Vagina (tissue), 2 donors: ENCODE data around the gene MEP1A. TPM values are rescaled to one million over a fixed set of nuclear protein-coding genes. Genes with fewer than 3 reads are reported as not detected.
A peak's percentile ranks its signal among the peaks of the same experiment; 100 is the strongest.

Source experiments
- DNase-seq, 2 donors: peaks; one replicate each; pipeline ENCODE4 v3.0.0-alpha.2; 2017; ENCODE audit errors: extremely low spot score in 2 of 2
- H3K27ac ChIP-seq: fragments of 200-600 bp; sonication (generic); one replicate; pipeline ENCODE4 v1.5.1; 2019
- H3K27me3 ChIP-seq: fragments of 200-600 bp; sonication (generic); one replicate; pipeline ENCODE4 v1.5.1; 2019
- H3K36me3 ChIP-seq, 2 donors: fragments of 200-600 bp; sonication (generic); one replicate each; pipeline ENCODE4 v1.5.1; 2017 to 2019
- H3K4me1 ChIP-seq: fragments of 200-600 bp; sonication (generic); one replicate; pipeline ENCODE4 v1.5.1; 2019
- H3K4me3 ChIP-seq, 2 donors: fragments of 200-600 bp; sonication (generic); 1 replicate in 1 of 2; 2 replicates in 1 of 2; pipeline ENCODE4 v1.5.1; 2016 to 2019
- H3K9me3 ChIP-seq: fragments of 200-600 bp; sonication (generic); one replicate; pipeline ENCODE4 v1.5.1; 2019
- POLR2A ChIP-seq, 2 donors: fragments of 450-650 bp; IDR thresholded peaks; one replicate each; pipeline ENCODE4 v1.6.1; 2017; ENCODE audit warnings: antibody characterized with exemption in 2 of 2, mild to moderate bottlenecking in 2 of 2, moderate library complexity in 2 of 2
- POLR2AphosphoS5 ChIP-seq, 2 donors: sonication (generic); formaldehyde crosslinking; IDR thresholded peaks; one replicate each; pipeline ENCODE4 v1.9.0; 2017; ENCODE audit warnings: antibody characterized with exemption in 2 of 2, mild to moderate bottlenecking in 2 of 2, low read depth in 1 of 2; ENCODE audit not compliant: insufficient read depth in 1 of 2
- intact Hi-C: fragments of 100-400 bp; cut with DNase I; formaldehyde crosslinking; loops from one replicate; pipeline ENCODE4 v1.15.1; 2023
- total RNA-seq: library from RNA; depleted of rRNA; stranded (reverse); fragments of >200 nt; gene quantifications from one replicate; pipeline ENCODE4 v1.2.3, GENCODE V29; 2016
- TF ChIP-seq, protein P1 (sequence below), 3 experiments: fragments of 450-650 bp in 2 of 3; fragments of 200-600 bp in 1 of 3; sonication (generic) in 1 of 3; IDR thresholded peaks; one replicate each; pipeline ENCODE4 v1.5.1; 2017 to 2019; ENCODE audit warnings: antibody characterized with exemption in 3 of 3, mild to moderate bottlenecking in 2 of 3, moderate library complexity in 2 of 3

MEP1A gene
- total RNA-seq, 1 donor from 2014 or later: not detected

- intact Hi-C loops: no loop called here
Observed at GRCh38 chr6:46808806-46809205, 15.6 kb downstream of the MEP1A start.

DNA sequence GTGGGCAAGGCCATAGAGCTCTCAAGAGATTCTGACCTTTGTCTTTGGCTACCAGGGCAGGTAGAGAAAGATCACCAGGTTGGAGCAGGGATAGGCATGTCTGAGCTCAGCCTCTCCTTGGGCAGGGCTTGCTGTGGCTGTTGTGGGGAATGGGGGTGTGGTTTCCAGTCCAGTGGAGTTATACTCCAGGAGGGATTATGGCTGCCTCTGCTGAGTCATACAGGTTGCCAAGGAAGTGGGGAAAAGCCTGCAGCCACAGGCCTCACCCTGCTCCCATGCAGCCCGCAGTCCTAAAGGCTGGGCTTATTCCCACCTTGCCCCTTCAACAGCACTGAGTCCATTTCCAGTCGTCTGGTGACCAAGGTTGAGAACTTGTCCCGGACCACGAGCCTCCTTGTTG is 21.9 kb downstream of the MEP1A start:
- intact Hi-C loops: no loop called here
- Histone ChIP-seq H3K36me3 (no peaks in the 10 kb centered on the region), H3K27ac (no peak overlapping the region), H3K4me3 (no peak overlapping the region), H3K27me3 (no peaks in the 10 kb centered on the region), H3K4me1 (no peaks in the 10 kb centered on the region), H3K9me3 (no peaks in the 10 kb centered on the region)
- DNase-seq: no peak
- TF ChIP-seq, protein P1, sequence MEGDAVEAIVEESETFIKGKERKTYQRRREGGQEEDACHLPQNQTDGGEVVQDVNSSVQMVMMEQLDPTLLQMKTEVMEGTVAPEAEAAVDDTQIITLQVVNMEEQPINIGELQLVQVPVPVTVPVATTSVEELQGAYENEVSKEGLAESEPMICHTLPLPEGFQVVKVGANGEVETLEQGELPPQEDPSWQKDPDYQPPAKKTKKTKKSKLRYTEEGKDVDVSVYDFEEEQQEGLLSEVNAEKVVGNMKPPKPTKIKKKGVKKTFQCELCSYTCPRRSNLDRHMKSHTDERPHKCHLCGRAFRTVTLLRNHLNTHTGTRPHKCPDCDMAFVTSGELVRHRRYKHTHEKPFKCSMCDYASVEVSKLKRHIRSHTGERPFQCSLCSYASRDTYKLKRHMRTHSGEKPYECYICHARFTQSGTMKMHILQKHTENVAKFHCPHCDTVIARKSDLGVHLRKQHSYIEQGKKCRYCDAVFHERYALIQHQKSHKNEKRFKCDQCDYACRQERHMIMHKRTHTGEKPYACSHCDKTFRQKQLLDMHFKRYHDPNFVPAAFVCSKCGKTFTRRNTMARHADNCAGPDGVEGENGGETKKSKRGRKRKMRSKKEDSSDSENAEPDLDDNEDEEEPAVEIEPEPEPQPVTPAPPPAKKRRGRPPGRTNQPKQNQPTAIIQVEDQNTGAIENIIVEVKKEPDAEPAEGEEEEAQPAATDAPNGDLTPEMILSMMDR (IDR thresholded peaks at IDR 0.05): no peak
- TF ChIP-seq POLR2A (IDR thresholded peaks at IDR 0.05) (no peak), POLR2AphosphoS5 (IDR thresholded peaks at IDR 0.05; ENCODE audit: insufficient read depth in 1 of 2, low read depth in 1 of 2) (no peak)

More at GRCh38 chr6:46808806-46809205, 15.6 kb downstream of the MEP1A start:
- Histone ChIP-seq H3K9me3 (no peaks in the 10 kb centered on the region), H3K4me1 (no peaks in the 10 kb centered on the region), H3K4me3 (no peak overlapping the region), H3K36me3 (no peaks in the 10 kb centered on the region), H3K27ac (no peak overlapping the region), H3K27me3 (no peaks in the 10 kb centered on the region)
- TF ChIP-seq, protein P1 (IDR thresholded peaks at IDR 0.05): no peak
- TF ChIP-seq POLR2A (IDR thresholded peaks at IDR 0.05) (no peak), POLR2AphosphoS5 (IDR thresholded peaks at IDR 0.05; ENCODE audit: insufficient read depth in 1 of 2, low read depth in 1 of 2) (no peak)
- DNase-seq: no peak

DNA sequence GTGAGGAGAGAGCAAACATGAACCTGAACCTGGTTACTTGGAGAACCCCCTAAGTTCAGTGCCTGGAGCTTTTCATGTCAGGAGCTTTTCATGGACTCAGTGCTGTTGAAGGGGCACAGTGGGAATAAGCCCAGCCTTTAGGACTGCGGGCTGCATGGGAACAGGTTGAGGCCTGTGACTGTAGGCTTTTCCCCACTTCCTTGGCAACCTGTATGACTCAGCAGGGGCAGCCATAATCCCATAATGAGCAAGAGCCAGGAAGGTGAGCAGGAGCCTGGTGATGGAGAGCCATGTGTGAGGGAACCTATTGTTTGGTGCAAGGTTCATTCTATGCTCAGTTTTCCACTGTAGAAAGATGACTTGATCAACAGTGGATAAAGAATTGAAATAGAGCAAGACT is 23.4 kb downstream of the MEP1A start:
- no peak for DNase-seq
- TF ChIP-seq POLR2A (IDR thresholded peaks at IDR 0.05) (no peak), POLR2AphosphoS5 (IDR thresholded peaks at IDR 0.05; ENCODE audit: insufficient read depth in 1 of 2, low read depth in 1 of 2) (peak in 1 of 2 donors; percentile 24)
- Histone ChIP-seq H3K36me3 (no peaks in the 10 kb centered on the region), H3K9me3 (no peaks in the 10 kb centered on the region), H3K27me3 (no peaks in the 10 kb centered on the region), H3K4me3 (no peak overlapping the region), H3K4me1 (no peaks in the 10 kb centered on the region), H3K27ac (no peak overlapping the region)
- intact Hi-C loops: no loop called here

GRCh38 chr6:46819561-46819960 is 26.4 kb downstream of the MEP1A start:
- Histone ChIP-seq H3K27me3 (no peaks in the 10 kb centered on the region), H3K27ac (no peak overlapping the region), H3K4me1 (no peaks in the 10 kb centered on the region), H3K9me3 (no peaks in the 10 kb centered on the region), H3K4me3 (no peak overlapping the region), H3K36me3 (no peaks in the 10 kb centered on the region)
- TF ChIP-seq POLR2AphosphoS5 (IDR thresholded peaks at IDR 0.05; ENCODE audit: insufficient read depth in 1 of 2, low read depth in 1 of 2) (no peak), POLR2A (IDR thresholded peaks at IDR 0.05) (no peak)
- TF ChIP-seq, protein P1 (IDR thresholded peaks at IDR 0.05): no peak
- DNase-seq: no peak
- intact Hi-C loops: no loop called here

DNA sequence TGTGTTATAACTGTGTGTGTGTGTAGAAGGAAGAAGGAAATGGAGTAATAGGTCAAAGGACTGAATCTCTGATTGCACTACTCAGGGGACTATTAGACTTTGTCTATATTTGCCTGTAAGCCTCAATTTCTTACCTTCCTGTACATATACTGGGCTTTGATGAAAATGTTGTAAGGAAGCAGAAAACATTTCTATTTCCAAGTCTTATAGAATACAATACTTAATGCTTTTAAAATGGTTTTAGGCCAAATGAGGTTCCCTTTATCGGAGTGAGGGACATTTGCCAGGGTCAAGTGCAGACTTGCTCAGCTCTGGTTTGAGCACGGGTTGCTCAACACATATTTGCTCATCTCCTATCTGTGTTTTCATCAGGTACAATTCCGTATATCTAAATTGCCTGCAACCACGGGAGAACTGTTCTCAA is 28.3 kb downstream of the MEP1A start:
- no peaks in the 10 kb centered on the region for H3K9me3 ChIP-seq
- H3K4me3 ChIP-seq: no peak overlapping the region
- no peaks in the 10 kb centered on the region for H3K36me3 ChIP-seq
- intact Hi-C loops: no loop called here
- no peak overlapping the region for H3K27ac ChIP-seq
- no peaks in the 10 kb centered on the region for H3K4me1 ChIP-seq
- peak in 1 of 2 donors; percentile 60 for TF ChIP-seq POLR2AphosphoS5 (IDR thresholded peaks at IDR 0.05; ENCODE audit: insufficient read depth in 1 of 2, low read depth in 1 of 2)
- TF ChIP-seq, protein P1 (IDR thresholded peaks at IDR 0.05): no peak
- H3K27me3 ChIP-seq: no peaks in the 10 kb centered on the region
- no peak for DNase-seq
